SU-DHL-6 (cell line): ENCODE data around the gene TRIM54.

Experiments used
- H2AFZ ChIP-seq: fragments of 200-600 bp; sonication (generic); 2 replicates; pipeline ENCODE4 v1.6.1; 2014; ENCODE audit warnings: low read depth, mild to moderate bottlenecking, moderate library complexity, mixed read lengths, antibody characterized with exemption, low read length; ENCODE audit not compliant: severe bottlenecking
- H3F3A ChIP-seq: fragments of 200-600 bp; shearing (Covaris generic); 2 replicates; pipeline ENCODE4 v1.6.0; 2016; ENCODE audit warnings: antibody characterized with exemption, mild to moderate bottlenecking; ENCODE audit not compliant: insufficient read depth
- H3K27ac ChIP-seq: fragments of 200-600 bp; sonication (generic); 2 replicates; pipeline ENCODE4 v1.5.1; 2016; ENCODE audit warnings: low read depth, mild to moderate bottlenecking, low read length, moderate library complexity, mixed read lengths
- H3K27me3 ChIP-seq: fragments of 200-600 bp; sonication (generic), shearing (Covaris generic); 2 replicates; pipeline ENCODE4 v1.6.0; 2014; ENCODE audit warnings: mild to moderate bottlenecking, low read length
- H3K36me3 ChIP-seq: fragments of 200-600 bp; sonication (generic); 2 replicates; pipeline ENCODE4 v1.6.1; 2014; ENCODE audit warnings: mild to moderate bottlenecking, low read length, mixed read lengths
- H3K4me2 ChIP-seq: fragments of 300-600, 200-600 bp; shearing (Covaris generic), sonication (generic); 2 replicates; pipeline ENCODE4 v1.6.0; 2014; ENCODE audit warnings: low read length, low read depth, mild to moderate bottlenecking; ENCODE audit not compliant: poor library complexity, severe bottlenecking
- H3K4me3 ChIP-seq: fragments of 200-600 bp; sonication (generic); 2 replicates; pipeline ENCODE4 v1.5.1; 2014; ENCODE audit warnings: antibody characterized with exemption, low read length, mild to moderate bottlenecking, mixed read lengths; ENCODE audit not compliant: insufficient read depth, poor library complexity, severe bottlenecking
- H3K79me2 ChIP-seq: fragments of 200-600 bp; sonication (generic); 2 replicates; pipeline ENCODE4 v1.6.1; 2014; ENCODE audit warnings: mild to moderate bottlenecking, low read length, moderate library complexity; ENCODE audit not compliant: insufficient read depth
- H3K9ac ChIP-seq: fragments of 200-600 bp; sonication (generic); 2 replicates; pipeline ENCODE4 v1.7.0; 2014; ENCODE audit warnings: mild to moderate bottlenecking, low read length
- H3K9me2 ChIP-seq: fragments of 200-600 bp; sonication (generic); replicated peaks from 2 replicates; pipeline ENCODE4 v1.6.1; 2014; ENCODE audit warnings: low read length; ENCODE audit not compliant: insufficient read depth
- H3K9me3 ChIP-seq: fragments of 200-600 bp; sonication (generic); 2 replicates; pipeline ENCODE4 v1.6.1; 2014; ENCODE audit warnings: low read length, mixed read lengths; ENCODE audit not compliant: insufficient read depth
- H4K20me1 ChIP-seq: fragments of 200-600 bp; sonication (generic); 2 replicates; pipeline ENCODE4 v1.6.1; 2014; ENCODE audit warnings: low read depth, mild to moderate bottlenecking, antibody characterized with exemption, low read length, moderate library complexity, mixed read lengths
- EZH2phosphoT487 ChIP-seq: fragments of 200-600 bp; sonication (generic), shearing (Covaris generic); conservative IDR thresholded peaks from 2 replicates; pipeline ENCODE4 v1.6.1; 2018; ENCODE audit warnings: mild to moderate bottlenecking, antibody characterized with exemption, low read length, moderate library complexity, mixed read lengths
- TF ChIP-seq, protein P1 (sequence below): fragments of 200-600 bp; sonication (generic); IDR thresholded peaks from one replicate; pipeline ENCODE4 v1.5.1; 2017; ENCODE audit warnings: antibody characterized with exemption, mild to moderate bottlenecking, low read length, moderate library complexity; ENCODE audit not compliant: insufficient read depth, poor library complexity, severe bottlenecking

TRIM54 gene

DNA sequence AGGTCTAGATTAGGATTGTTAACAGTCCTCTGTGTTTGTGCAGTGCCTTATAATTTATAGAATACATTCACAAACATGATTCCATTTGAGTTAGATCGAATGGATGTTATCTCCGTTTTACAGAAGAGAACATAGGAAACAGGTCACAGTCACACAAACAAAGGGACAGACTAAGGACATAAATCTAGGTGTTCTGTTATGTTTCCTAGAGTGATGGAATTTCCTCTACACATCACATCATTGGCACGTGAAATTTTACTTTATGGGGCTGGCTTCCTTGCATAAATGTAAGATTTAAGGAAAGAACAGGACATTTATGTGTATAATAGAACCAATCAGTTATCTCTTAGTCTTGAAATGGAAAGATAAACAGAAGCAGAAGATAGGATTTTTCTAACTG, 6.4 kb downstream of the TRIM54 start:
- H3K79me2 ChIP-seq, result no peaks in the 10 kb centered on the region
- H3F3A ChIP-seq, result no peaks in the 10 kb centered on the region
- H3K4me2 ChIP-seq, result no peak overlapping the region
- no peaks in the 10 kb centered on the region for H3K9me2 ChIP-seq
- H3K4me3 ChIP-seq, result no peak overlapping the region
- H3K27ac ChIP-seq, result no peak overlapping the region
- H3K27me3 ChIP-seq, result no peaks in the 10 kb centered on the region
- TF ChIP-seq, protein P1, sequence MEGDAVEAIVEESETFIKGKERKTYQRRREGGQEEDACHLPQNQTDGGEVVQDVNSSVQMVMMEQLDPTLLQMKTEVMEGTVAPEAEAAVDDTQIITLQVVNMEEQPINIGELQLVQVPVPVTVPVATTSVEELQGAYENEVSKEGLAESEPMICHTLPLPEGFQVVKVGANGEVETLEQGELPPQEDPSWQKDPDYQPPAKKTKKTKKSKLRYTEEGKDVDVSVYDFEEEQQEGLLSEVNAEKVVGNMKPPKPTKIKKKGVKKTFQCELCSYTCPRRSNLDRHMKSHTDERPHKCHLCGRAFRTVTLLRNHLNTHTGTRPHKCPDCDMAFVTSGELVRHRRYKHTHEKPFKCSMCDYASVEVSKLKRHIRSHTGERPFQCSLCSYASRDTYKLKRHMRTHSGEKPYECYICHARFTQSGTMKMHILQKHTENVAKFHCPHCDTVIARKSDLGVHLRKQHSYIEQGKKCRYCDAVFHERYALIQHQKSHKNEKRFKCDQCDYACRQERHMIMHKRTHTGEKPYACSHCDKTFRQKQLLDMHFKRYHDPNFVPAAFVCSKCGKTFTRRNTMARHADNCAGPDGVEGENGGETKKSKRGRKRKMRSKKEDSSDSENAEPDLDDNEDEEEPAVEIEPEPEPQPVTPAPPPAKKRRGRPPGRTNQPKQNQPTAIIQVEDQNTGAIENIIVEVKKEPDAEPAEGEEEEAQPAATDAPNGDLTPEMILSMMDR, result no peak
- TF ChIP-seq EZH2phosphoT487, result no peak
- no peaks in the 10 kb centered on the region for H3K9me3 ChIP-seq
- no peak overlapping the region for H3K9ac ChIP-seq
- H3K36me3 ChIP-seq, result no peaks in the 10 kb centered on the region
- H4K20me1 ChIP-seq, result no peaks in the 10 kb centered on the region
- no peak overlapping the region for H2AFZ ChIP-seq

DNA sequence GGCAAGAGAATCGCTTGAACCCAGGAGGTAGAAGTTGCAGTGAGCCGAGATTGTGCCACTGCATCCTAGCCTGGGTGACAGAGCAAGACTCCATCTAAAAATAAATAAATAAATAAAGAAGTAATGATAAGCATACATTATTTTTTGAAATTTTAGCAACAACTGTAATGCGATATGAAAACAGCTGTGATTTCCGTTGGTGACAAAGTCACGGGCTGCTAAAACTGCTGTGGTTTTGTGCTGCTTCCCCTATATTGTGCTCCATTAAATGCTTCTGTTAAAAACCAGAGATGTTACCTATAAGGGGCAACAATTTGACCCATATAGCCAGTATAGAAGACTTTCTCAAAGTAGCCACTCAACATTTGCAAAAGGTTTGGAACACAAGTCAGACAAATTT, 8.3 kb downstream of the TRIM54 start:
- Histone ChIP-seq H3K9ac (no peak overlapping the region), H3K27ac (0 out of 2 replicates have a peak overlapping the region, but pooled peaks have one; percentile 30), H3K4me3 (no peak overlapping the region), H3K4me2 (peak overlapping the region; percentile 33), H3K9me2 (no peaks in the 10 kb centered on the region), H3K9me3 (no peaks in the 10 kb centered on the region), H4K20me1 (no peaks in the 10 kb centered on the region), H3K79me2 (no peaks in the 10 kb centered on the region), H2AFZ (no peak overlapping the region), H3F3A (no peaks in the 10 kb centered on the region), H3K36me3 (no peaks in the 10 kb centered on the region), H3K27me3 (no peaks in the 10 kb centered on the region)
- no peak for TF ChIP-seq EZH2phosphoT487
- TF ChIP-seq, protein P1, result no peak

DNA sequence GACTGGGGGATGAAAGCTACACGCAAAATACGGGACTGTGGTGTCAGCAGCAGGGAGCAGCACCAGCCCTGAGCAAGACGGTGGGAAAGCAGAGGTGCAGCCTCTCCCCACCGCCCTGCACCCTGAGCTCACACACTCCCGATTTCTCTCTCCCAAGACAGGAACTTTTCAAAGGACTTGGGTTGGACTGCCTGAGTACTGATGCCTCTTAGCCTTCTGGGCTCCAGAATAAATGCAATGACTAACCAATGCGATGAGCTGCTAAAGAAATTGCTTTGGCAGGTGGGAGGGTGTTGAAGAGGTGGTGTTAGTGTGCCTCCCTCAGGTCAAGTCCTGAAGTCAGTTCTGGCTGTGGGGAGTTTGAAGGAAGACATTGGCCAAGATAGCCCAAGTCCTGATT, 9.6 kb downstream of the TRIM54 start:
- H3K36me3 ChIP-seq, result no peaks in the 10 kb centered on the region
- H3K79me2 ChIP-seq, result no peaks in the 10 kb centered on the region
- no peaks in the 10 kb centered on the region for H4K20me1 ChIP-seq
- H2AFZ ChIP-seq, result no peak overlapping the region
- H3K4me3 ChIP-seq, result no peak overlapping the region
- H3K9me2 ChIP-seq, result no peaks in the 10 kb centered on the region
- H3K27ac ChIP-seq, result no peak overlapping the region
- no peak overlapping the region for H3K4me2 ChIP-seq
- no peaks in the 10 kb centered on the region for H3F3A ChIP-seq
- no peak overlapping the region for H3K9ac ChIP-seq
- no peaks in the 10 kb centered on the region for H3K9me3 ChIP-seq
- TF ChIP-seq, protein P1, result no peak
- H3K27me3 ChIP-seq, result no peaks in the 10 kb centered on the region

DNA sequence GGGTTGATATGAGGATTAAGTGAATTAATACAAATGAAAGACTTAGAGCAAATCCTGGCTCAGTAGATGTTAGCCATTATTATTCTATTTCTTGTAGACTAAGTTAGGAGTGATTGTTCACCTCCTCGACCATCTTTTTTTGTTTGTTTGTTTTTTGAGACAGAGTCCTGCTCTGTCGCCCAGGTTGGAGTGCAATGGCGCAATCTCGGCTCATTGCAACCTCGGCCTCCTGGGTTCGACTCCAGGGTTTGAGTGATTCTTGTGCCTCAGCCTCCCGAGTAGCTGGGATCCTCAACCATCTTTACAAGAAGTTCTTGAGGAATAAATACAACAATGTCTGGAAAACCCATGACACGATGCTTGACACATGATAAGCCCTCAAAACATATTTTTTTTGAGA, 12.7 kb downstream of the TRIM54 start:
- Histone ChIP-seq H4K20me1 (no peaks in the 10 kb centered on the region), H2AFZ (no peak overlapping the region), H3K9me3 (no peaks in the 10 kb centered on the region), H3K27ac (no peak overlapping the region), H3K79me2 (no peaks in the 10 kb centered on the region), H3K4me3 (no peak overlapping the region), H3F3A (no peaks in the 10 kb centered on the region), H3K36me3 (no peaks in the 10 kb centered on the region), H3K9ac (no peak overlapping the region), H3K27me3 (peaks cover 3% of the 10 kb centered on the region; the same call in 1 of the 2 replicates), H3K4me2 (no peak overlapping the region), H3K9me2 (no peaks in the 10 kb centered on the region)
- TF ChIP-seq EZH2phosphoT487, result no peak
- TF ChIP-seq, protein P1, result no peak
